HCT116 (cell line): Measurements from ENCODE around the gene SPIRE1. TPM values are rescaled to one million over a fixed set of nuclear protein-coding genes. Genes with fewer than 3 reads are reported as not detected.

ENCODE experiments used
- ATAC-seq: fragments of 200-7000 bp; cut with Tn5 transposase; 2 replicates; pipeline ENCODE4 v1.9.1; 2020; ENCODE audit warnings: mild to moderate bottlenecking, moderate library complexity
- BruUV-seq: library from RNA; stranded (reverse); fragments of 400-500 nt; replicated peaks from 2 replicates; lab custom pipeline; 2021; lab: Mats Ljungman, UMichigan
- CTCF ChIA-PET: fragments of 300-600 bp; sonication (Branson Sonifier 250); formaldehyde crosslinking; loops from one replicate; lab custom pipeline; 2021; ENCODE audit warnings: antibody characterized with exemption; lab: Charles Lee
- POLR2A ChIA-PET: fragments of 300-600, 350-600 bp; sonication (Branson Sonifier 250); formaldehyde crosslinking; loops from one replicate; lab custom pipeline; 2021; ENCODE audit warnings: antibody characterized with exemption; lab: Charles Lee
- RAD21 ChIA-PET, 2 experiments: fragments of 300-600 bp; sonication (Branson Sonifier 250); formaldehyde crosslinking; loops; one replicate each; lab custom pipeline; 2023; ENCODE audit warnings: low total read pairs in 2 of 2; ENCODE audit not compliant: uncharacterized antibody in 2 of 2, unreplicated experiment in 2 of 2, low non-redundant PET in 1 of 2; lab: Charles Lee
- DNase-seq: peaks from one replicate; pipeline ENCODE4 v3.0.0-alpha.2; 2010; ENCODE audit warnings: low read depth, low spot score
- H2AFZ ChIP-seq: fragments of 200-600 bp; shearing (Covaris generic), sonication (generic); 2 replicates; pipeline ENCODE4 v1.6.1; 2017; ENCODE audit warnings: low read depth, mixed run types, mixed read lengths, antibody characterized with exemption, low read length; ENCODE audit not compliant: poor library complexity, severe bottlenecking
- H3K27ac ChIP-seq: 2 replicates; pipeline ENCODE4 v1.5.1; 2012; ENCODE audit warnings: low read depth, low read length
- H3K27me3 ChIP-seq: fragments of 200-600 bp; sonication (generic); 2 replicates; pipeline ENCODE4 v1.6.1; 2016; ENCODE audit warnings: mixed run types, low read length, mixed read lengths; ENCODE audit not compliant: insufficient read depth
- H3K36me3 ChIP-seq, 2 experiments: fragments of 200-500 bp in 1 of 2; fragments of 200-600 bp in 1 of 2; sonication (Bioruptor generic) in 1 of 2; sonication (generic) in 1 of 2; 2 replicates each; pipeline versions ENCODE4 v1.5.1 to v1.6.1; 2014 to 2016; ENCODE audit warnings: low read length in 2 of 2, inconsistent platforms in 1 of 2, mixed read lengths in 1 of 2, mixed run types in 1 of 2; ENCODE audit not compliant: insufficient read depth in 2 of 2, control insufficient read depth in 1 of 2
- H3K4me1 ChIP-seq, 2 experiments: fragments of 200-600 bp in 1 of 2; sonication (generic) in 1 of 2; 2 replicates each; pipeline versions ENCODE4 v1.5.1 to v1.6.1; 2012 to 2017; ENCODE audit warnings: low read length in 2 of 2, inconsistent platforms in 1 of 2, mild to moderate bottlenecking in 1 of 2, mixed read lengths in 1 of 2, mixed run types in 1 of 2, moderate library complexity in 1 of 2; ENCODE audit not compliant: insufficient read depth in 2 of 2, control insufficient read depth in 1 of 2
- H3K4me2 ChIP-seq: fragments of 200-600 bp; sonication (generic); 2 replicates; pipeline ENCODE4 v1.6.1; 2017; ENCODE audit warnings: mixed run types, low read length, mixed read lengths
- H3K4me3 ChIP-seq, 2 experiments: fragments of 200-600 bp in 1 of 2; sonication (generic) in 1 of 2; replicated peaks in 1 of 2; 2 replicates each; pipeline ENCODE4 v1.5.1; 2011 to 2016; ENCODE audit warnings: low read length in 2 of 2, control low read depth in 1 of 2, low read depth in 1 of 2, mild to moderate bottlenecking in 1 of 2, mixed read lengths in 1 of 2, mixed run types in 1 of 2
- H3K79me2 ChIP-seq: fragments of 200-600 bp; sonication (generic); 2 replicates; pipeline ENCODE4 v1.6.1; 2017; ENCODE audit warnings: mild to moderate bottlenecking, mixed run types, low read length, moderate library complexity, mixed read lengths; ENCODE audit not compliant: insufficient read depth
- H3K9ac ChIP-seq: fragments of 200-600 bp; sonication (generic); 2 replicates; pipeline ENCODE4 v1.6.1; 2016; ENCODE audit warnings: low read length, mixed read lengths
- H3K9me2 ChIP-seq: fragments of 200-600 bp; sonication (generic), shearing (Covaris generic); 2 replicates; pipeline ENCODE4 v1.6.1; 2017; ENCODE audit warnings: mixed run types, mild to moderate bottlenecking, moderate library complexity; ENCODE audit not compliant: insufficient read depth
- H3K9me3 ChIP-seq, 2 experiments: fragments of 200-500 bp in 1 of 2; fragments of 200-600 bp in 1 of 2; sonication (Bioruptor generic) in 1 of 2; sonication (generic) in 1 of 2; 2 replicates each; pipeline ENCODE4 v1.6.1; 2014 to 2017; ENCODE audit warnings: low read length in 2 of 2, mixed read lengths in 2 of 2, inconsistent platforms in 1 of 2, low read depth in 1 of 2, mild to moderate bottlenecking in 1 of 2, mixed run types in 1 of 2, moderate library complexity in 1 of 2; ENCODE audit not compliant: control insufficient read depth in 1 of 2, insufficient read depth in 1 of 2
- H4K20me1 ChIP-seq: fragments of 200-600 bp; sonication (generic), shearing (Covaris generic); 2 replicates; pipeline ENCODE4 v1.6.1; 2017; ENCODE audit warnings: mixed run types, mild to moderate bottlenecking, moderate library complexity; ENCODE audit not compliant: insufficient read depth
- EGR1 ChIP-seq: IDR thresholded peaks from 2 replicates; pipeline ENCODE4 v1.6.1; 2012; ENCODE audit warnings: low read depth
- MAX ChIP-seq: IDR thresholded peaks from 2 replicates; pipeline ENCODE4 v1.6.1; 2012
- SP1 ChIP-seq: IDR thresholded peaks from 2 replicates; pipeline ENCODE4 v1.6.1; 2012; ENCODE audit warnings: low read depth
- SRF ChIP-seq: IDR thresholded peaks from 2 replicates; pipeline ENCODE4 v1.6.1; 2012; ENCODE audit warnings: low read depth
- TCF7L2 ChIP-seq: IDR thresholded peaks from 2 replicates; pipeline ENCODE4 v1.7.0; 2011; ENCODE audit warnings: borderline replicate concordance, inconsistent platforms; ENCODE audit not compliant: insufficient read depth, insufficient read length; ENCODE audit errors: extremely low read depth
- YY1 ChIP-seq: IDR thresholded peaks from 2 replicates; pipeline ENCODE4 v1.6.1; 2011; ENCODE audit warnings: low read length, low read depth, moderate library complexity, mild to moderate bottlenecking; ENCODE audit not compliant: insufficient replicate concordance; ENCODE audit errors: extremely low read depth
- ZBTB33 ChIP-seq: IDR thresholded peaks from 2 replicates; pipeline ENCODE4 v1.6.1; 2011; ENCODE audit warnings: mild to moderate bottlenecking, low read length, moderate library complexity; ENCODE audit not compliant: insufficient replicate concordance; ENCODE audit errors: extremely low read depth
- ZNF274 ChIP-seq: fragments of 200-500 bp; sonication (Bioruptor generic); IDR thresholded peaks from 2 replicates; pipeline ENCODE4 v1.6.1; 2014; ENCODE audit warnings: mild to moderate bottlenecking, low read depth, low read length, inconsistent platforms
- intact Hi-C: fragments of 100-400 bp; cut with micrococcal nuclease; formaldehyde crosslinking; loops from 2 replicates; pipeline ENCODE4 v1.10.0; 2022
- total RNA-seq: library from RNA; stranded (reverse); gene quantifications from one replicate; pipeline ENCODE4 v1.2.1, GENCODE V29; 2021; ENCODE audit not compliant: unreplicated experiment
- TF ChIP-seq, protein P1 (sequence below): IDR thresholded peaks from 2 replicates; pipeline ENCODE4 v1.6.1; 2012; ENCODE audit warnings: low read depth

The SPIRE1 gene
- total RNA-seq, 1 experiment from 2014 or later: 26.6 TPM

DNA sequence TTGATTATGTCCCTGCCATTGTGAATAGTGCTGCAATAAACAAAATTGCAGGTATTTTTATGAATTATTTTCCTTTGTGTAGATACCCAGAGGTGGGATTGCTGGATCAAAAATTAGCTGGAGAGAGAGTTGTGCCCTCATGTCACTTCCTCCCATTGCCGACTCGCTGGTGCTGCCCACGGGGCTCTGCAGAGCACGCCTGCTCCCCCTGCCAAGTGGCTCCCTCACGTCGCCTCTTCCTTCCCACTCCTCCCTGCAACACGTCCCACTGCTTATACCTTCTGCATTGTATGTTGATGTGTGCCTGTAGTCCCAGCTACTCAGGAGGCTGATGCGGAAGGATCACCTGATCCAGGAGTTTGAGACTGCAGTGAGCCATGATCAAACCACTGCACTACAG is 222.0 kb downstream of the SPIRE1 start (continued):
- TF ChIP-seq, protein P1, sequence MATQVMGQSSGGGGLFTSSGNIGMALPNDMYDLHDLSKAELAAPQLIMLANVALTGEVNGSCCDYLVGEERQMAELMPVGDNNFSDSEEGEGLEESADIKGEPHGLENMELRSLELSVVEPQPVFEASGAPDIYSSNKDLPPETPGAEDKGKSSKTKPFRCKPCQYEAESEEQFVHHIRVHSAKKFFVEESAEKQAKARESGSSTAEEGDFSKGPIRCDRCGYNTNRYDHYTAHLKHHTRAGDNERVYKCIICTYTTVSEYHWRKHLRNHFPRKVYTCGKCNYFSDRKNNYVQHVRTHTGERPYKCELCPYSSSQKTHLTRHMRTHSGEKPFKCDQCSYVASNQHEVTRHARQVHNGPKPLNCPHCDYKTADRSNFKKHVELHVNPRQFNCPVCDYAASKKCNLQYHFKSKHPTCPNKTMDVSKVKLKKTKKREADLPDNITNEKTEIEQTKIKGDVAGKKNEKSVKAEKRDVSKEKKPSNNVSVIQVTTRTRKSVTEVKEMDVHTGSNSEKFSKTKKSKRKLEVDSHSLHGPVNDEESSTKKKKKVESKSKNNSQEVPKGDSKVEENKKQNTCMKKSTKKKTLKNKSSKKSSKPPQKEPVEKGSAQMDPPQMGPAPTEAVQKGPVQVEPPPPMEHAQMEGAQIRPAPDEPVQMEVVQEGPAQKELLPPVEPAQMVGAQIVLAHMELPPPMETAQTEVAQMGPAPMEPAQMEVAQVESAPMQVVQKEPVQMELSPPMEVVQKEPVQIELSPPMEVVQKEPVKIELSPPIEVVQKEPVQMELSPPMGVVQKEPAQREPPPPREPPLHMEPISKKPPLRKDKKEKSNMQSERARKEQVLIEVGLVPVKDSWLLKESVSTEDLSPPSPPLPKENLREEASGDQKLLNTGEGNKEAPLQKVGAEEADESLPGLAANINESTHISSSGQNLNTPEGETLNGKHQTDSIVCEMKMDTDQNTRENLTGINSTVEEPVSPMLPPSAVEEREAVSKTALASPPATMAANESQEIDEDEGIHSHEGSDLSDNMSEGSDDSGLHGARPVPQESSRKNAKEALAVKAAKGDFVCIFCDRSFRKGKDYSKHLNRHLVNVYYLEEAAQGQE: no peak
- TF ChIP-seq MAX: no peak
- no peak for TF ChIP-seq SP1
- TF ChIP-seq ZNF274: no peak

- Histone ChIP-seq H3K9me3 (no peaks in the 10 kb centered on the region), H3K9me2 (no peaks in the 10 kb centered on the region), H3K36me3 (no peaks in the 10 kb centered on the region; a peak in 1 of 4 replicates), H3K4me1 (no peaks in the 10 kb centered on the region), H3K4me2 (no peak overlapping the region), H3K27ac (no peak overlapping the region), H3K27me3 (no peaks in the 10 kb centered on the region), H3K79me2 (no peaks in the 10 kb centered on the region), H4K20me1 (no peaks in the 10 kb centered on the region), H2AFZ (no peak overlapping the region), H3K4me3 (no peak overlapping the region), H3K9ac (no peak overlapping the region)
- ChIA-PET CTCF (no interaction called here), POLR2A (no interaction called here), RAD21 (no interaction called here)
- TF ChIP-seq TCF7L2 (no peak), YY1 (no peak), EGR1 (no peak), ZBTB33 (no peak), SRF (no peak), MAX (no peak)
- no peak for DNase-seq
- BruUV-seq: no TSS peak
- intact Hi-C loops: no loop called here
- no peak for ATAC-seq
Observed at GRCh38 chr18:12434541-12434929, 223.4 kb downstream of the SPIRE1 start.
